ENCODE results near the gene KNDC1.

Gene KNDC1

DNA sequence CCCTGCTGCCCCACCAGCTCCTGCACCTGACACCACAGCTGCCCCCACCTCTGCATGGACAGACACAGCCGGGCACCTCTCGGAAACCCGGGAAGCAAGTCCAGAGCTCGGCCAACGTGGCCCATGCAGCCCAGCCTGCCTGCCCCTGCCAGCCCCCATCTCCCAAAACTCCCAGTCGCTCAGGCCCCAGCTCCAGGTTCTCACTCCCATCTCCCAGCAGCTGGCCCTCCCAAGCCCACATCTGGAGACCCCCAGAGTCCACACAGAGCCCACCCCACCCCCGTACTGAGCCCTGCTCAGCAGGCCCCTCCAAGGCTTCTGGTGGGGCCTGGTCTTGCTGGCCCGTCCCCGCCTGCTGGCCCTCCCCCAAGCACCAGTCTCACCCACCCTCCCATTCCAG is 37.8 kb downstream of the KNDC1 start:
- DNase-seq: no peak

DNA sequence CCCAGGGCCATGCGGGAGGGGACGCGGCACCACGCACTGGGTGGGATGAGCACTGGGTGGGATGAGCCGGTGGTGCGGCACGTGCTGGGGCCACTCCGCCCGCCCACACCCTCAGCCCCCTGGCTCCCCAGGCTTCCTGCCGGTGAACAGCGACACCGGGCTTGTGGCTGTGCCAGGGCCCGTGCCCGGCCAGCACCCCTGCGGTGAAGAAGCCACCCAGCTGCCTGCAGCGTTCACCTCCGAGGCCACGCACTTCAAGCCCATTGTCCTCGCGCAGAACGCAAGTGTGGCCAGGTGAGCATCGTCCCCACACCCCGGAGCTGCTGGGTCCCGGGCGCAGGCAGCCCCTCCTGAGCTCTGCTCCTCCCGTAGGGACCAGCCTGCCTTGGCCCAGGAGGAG is 38.2 kb downstream of the KNDC1 start:
- DNase-seq: no peak

DNA sequence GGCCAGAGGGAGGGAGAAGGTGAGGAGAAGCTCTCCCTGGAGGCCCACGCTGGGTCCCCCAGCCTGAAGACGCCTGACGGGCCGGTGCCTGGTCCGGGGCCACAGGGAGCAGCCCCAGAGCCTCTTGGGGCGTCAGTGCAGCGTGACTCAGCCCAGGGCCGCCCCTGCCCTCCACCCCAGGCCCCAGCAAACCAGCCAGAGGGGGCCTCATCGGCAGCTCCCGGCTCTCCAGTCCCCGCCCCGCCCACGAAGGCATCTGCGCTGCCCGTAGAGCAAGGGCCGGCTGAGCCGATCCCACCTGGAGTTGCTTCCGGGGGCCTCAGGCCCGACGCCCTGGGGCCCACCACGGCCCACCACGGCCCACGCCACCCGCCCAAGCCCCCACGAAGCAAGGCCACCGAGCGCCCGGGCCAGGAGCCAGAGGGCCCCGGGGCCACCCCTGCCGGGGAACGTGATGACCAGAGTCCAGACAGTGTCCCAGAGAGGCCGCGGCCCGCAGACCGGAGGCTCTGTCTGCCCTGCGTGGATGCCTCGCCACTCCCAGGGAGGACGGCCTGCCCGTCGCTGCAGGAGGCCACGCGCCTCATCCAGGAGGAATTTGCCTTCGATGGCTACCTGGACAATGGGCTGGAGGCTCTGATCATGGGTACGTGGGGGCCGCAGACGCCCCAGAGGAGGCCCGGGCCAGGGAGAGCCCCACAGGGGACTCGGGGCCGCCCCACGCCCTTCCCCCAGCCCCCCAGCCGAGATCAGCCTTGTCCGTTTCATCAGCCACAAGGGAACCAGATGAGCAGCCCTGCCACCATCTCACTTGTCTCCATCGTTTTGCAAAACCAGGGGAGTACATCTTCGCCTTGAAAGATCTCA is 38.8 kb downstream of the KNDC1 start:
- DNase-seq: no peak

DNA sequence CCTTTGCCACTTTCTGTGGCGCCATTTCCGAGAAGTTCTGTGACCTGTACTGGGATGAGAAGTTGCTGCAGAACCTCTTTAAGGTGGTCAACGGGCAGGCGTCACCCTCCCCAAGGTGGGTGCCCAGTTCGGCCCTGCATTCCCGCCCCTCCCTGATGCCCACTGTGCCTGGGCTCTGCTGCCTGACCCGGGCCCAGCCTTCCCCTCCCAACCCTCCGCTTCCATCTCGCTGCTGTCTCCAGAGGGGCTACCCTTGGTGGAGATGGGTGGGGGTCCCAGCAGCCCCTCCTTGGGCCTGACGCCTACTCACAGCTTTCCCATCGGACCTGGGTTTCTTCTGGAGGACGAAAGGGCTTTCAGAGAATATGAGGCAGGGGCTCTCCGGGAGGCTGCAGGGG is 39.5 kb downstream of the KNDC1 start:
- DNase-seq: no peak

DNA sequence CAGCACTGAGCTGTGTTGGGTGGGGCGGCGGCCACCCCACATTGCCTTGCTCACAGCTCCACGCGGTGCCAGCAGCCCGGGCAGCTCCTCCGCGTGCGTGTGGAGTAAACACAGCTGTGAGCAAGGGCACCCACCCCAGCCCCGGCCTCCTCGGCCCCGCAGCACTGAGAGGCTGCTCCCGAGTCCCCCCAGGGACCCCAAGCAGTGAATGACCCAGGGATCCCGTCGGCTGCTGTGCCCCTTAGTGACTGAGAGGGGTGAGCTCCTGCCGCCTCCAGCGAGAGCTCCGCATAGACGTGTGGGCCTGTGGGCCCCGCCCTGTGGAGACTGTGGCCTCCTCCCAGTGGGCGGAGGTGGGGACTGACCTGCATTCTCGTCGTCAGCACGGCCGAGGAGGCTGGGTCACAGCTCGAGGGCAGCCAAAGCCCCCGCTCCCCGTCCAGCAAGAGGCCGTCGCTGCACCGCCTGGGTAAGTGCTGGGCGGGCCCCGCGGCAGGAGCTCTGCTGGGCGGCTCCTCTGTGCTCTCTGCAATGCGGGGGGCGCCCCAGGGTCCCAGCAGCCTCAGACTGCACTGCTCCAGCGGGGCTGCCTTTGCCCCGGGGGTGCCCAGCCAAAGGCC is 40.1 kb downstream of the KNDC1 start:
- no peak for DNase-seq

DNA sequence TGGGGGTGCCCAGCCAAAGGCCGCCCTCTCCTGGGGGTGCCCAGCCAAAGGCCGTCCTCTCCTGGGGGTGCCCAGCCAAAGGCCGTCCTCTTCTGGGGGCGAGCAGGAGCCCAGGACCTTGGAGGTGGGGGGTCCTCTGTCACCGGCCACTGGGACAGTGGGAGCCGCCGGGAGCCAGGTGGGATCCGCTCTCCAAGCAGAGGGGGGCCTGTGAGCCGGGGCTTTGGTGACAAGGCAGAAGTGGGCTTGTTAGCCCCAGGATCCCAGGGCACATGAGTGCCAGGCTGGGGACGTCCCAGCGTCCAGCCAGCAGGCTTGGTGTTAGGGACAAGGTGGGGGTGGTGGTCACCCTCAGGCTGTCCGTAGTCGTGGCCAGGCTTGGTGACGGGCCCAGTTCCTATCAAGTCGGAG is 40.6 kb downstream of the KNDC1 start:
- no peak for DNase-seq

DNA sequence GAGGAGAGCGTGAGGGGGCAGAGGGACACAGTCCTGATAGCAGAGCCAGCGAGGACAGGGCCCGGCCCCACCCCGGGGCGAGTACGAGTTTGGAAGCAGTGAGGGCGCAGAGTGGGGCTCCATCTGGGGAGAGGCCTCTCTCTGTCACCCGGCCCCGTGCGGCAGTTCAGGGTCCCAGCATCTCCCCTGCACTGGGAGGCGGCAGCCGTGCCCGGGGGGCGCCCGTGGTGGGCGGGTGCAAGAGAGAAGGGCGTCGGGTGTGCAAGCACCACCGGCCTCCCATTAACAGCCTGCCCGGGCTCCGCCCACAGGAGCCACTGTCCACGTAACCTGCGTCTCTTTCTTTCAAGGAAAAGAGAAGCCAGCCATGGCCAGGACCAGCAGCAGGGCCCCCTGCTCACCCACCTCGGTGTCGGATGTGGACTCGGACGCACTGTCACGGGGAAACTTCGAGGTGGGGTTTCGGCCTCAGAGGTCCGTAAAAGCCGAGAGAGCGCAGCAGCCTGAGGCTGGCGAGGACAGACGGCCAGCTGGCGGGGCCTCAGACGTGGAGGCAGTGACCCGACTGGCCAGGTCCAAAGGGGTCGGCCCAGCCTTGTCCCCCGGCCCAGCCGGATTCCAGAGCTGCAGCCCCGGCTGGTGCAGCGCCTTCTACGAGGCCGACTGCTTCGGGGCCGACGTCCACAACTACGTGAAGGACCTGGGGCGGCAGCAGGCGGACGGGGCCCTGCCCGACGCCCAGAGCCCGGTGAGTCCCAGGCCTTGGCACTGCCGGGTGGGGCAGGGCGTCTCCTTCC is 41.3 kb downstream of the KNDC1 start:
- no peak for DNase-seq

DNA sequence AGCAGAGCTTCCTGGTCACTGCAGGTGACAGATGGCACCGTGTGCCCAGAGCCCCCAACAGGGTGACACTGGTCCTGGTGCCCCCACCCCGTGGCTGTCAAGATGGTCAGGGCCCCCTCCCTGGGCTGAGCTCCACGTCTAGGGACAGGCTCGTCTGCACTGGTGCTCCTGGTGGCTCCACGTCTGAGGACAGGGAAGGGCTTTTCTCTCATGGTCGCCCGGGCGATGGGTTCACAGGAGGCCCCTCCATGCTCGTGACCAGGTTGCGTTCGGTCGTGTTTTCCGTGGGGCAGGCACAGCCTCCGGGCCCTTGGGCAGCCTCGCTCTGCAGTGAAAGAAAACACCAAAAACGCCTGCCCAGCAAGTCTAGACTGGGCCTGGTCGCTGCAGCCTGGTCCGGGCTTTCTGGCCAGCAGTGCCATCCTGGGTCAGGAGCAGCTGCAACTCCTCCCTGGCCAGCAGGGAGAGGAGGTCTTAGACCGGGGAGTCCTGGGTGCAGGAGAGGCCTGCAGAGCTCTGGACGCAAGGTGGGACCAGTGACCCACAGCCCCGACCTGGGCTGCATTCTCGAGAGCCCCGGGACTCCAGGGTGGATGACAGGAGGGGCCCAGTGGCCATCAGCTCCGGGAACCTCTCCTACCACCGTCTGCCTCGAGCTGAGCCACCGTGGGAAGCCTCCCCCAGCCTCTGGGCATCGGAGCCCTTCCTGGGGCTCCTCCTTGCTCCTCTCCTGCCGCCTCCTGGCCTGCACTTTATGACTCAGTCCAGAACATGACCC is 42.1 kb downstream of the KNDC1 start:
- DNase-seq: no peak

DNA sequence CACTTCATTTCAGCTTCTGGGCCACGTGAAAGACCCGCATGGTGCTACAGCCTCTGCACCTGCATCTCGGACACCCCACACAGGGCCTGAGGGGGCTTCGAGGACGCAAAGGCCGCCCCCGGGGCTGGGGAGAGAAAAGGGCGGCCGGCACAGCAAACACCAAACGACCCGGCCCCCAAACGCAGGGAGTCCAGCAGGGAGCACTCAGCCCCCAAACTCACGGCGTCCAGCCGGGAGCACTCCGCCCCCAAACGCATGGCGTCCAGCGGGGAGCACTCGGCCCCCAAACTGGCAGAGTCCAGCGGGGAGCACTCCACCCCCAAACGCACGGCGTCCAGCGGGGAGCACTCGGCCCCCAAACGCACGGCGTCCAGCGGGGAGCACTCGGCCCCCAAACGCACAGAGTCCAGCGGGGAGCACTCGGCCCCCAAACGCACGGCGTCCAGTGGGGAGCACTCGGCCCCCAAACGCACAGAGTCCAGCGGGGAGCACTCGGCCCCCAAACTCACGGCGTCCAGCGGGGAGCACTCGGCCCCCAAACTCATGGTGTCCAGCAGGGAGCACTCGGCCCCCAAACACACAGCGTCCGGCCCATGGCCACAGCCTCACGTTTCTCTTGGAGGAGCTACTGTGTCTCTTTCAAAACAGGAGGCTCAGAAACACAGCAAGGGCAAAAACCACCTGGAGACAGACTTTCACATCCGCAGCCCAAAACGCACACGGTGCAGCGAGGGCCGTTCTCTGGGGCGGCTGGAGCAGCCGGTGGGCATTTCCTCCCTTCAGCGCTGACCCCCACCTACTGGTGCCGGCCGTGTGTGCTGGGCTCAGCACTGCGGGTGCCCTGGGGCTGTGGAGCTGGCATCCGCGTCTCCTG is 43.0 kb downstream of the KNDC1 start:
- DNase-seq: no peak

DNA sequence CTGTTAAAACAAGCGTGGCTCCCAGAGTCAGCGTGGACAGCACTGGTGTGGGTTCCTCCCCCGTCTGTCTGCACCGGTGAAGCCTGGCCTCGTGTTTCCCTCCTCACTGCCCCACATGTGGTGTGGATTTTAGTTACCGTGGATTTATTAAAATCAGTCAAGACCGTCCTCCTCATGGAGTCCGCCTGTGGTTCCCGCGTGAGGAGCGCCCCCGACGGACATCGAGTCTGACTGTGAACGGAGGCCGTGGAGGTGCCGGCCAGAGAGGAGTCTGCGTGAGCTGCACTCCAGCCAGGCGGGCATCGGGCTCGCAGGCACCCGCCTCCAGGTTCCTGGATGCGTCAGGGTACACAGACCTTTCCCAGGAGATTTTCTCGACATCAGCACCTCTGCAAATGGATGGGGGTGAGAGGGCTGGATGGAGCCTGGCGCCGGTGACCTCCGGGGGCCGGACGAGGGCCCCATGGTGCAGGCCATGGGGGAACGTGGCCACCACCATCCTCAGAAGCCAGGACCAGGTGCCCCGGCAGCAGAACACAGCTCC is 43.7 kb downstream of the KNDC1 start:
- no peak for DNase-seq

DNA sequence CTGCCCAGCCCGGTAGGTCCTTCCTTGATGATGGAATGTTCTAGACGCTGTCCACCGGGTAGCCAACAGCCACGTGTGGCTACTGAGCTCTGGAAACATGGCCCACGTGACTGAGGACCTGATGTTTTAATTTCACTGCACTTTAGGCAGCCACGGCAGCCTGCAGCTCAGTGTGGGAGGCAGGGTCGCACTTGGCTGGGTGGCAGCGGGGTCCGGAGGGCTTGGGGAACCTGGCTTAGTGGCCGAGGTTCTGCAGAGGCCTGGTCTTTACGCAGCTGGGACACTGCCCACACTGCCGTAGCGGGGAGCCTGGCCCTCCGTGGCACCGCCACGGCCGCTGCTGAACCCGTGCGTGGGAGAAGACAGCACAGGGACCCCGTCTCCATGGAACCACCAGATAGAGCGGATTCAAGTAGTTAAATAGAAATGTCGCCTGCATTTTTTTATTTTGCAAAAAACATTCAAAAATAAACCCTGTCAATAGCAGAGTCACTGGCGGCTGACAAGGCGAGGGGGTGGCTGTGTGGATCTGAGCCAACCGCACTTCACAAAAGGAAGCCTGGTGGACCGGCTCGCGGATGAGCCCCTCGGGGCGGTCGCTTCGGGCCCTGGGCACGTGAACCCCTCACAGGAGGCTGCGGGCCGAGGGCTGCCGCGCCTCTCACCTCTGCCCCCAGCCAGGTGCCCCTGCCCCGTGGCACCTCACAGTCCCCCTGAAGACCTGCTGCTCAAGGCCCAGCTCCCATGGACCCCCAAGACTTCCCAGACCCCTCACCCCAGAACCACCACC is 44.4 kb downstream of the KNDC1 start:
- DNase-seq: no peak

DNA sequence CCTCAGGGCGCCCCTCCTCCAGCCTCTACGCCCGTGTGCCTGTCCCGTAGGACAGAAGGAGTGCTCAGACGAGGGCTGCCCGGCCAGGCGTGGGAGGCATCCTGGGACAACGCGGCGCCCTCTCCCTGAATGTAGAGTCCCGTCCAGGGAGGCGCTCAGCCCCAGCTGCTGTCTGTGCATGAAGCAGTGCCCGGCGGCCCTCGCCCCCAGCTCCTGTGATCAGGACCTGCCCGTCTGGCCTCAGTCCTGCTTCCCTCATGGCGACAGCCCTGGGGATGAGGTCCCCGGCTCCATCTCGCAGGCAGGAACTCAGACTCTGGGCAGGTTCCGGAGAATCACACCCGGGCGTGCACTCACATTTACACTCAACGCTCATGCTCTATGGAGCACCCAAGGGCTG is 45.1 kb downstream of the KNDC1 start:
- DNase-seq: no peak

DNA sequence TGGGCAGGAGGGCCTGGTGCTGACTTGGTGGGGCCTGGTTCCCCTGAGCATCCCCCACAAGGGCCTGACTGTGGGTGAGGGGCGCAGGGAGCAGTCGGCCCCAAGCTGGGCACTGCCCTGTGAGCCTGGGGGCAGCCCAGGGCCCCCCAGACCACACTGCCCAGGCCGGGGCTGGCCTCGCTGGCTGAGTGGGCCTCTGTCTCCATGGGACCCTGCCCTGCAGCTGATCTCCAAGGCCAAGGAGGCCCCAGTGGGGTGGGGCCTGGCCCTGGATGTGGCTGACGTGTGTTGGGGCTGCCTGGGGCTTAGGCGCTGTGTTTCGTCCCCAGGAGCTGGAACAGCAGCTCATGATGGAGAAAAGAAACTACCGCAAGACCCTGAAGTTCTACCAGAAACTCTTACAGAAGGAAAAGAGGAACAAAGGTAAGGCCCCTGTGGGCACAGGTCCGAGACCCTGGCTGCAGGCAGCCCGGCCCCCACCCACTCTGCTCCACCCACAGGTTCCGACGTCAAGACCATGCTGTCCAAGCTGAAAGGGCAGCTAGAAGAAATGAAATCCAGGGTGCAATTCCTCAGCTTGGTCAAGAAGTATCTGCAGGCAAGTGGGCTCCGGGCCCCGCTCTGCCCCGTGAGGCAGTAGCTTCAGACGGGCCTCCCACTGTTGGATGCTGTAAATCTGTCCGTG is 46.5 kb downstream of the KNDC1 start:
- no peak for DNase-seq

DNA sequence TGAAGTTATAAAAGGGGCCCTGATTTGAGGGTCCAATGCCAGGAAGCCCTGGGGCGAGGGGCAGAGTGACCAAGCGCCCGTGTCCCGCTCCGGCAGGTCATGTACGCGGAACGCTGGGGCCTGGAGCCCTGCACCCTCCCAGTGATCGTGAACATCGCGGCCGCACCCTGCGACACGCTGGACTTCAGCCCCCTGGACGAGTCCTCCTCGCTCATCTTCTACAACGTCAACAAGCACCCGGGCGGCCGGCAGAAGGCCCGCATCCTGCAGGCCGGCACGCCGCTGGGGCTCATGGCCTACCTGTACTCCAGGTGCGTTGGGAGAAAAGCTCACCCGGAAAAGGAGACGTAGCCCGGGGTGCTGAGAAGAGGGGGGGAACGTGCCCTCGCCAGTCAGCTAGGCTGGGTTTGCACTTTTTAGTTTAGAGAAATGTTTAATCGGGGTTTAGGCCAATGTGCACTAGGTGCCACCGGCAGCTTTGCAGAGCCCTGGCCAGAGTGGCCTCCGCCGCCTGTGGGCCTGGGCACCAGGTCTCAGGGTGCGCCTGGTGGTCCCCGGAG is 47.1 kb downstream of the KNDC1 start:
- DNase-seq: no peak

DNA sequence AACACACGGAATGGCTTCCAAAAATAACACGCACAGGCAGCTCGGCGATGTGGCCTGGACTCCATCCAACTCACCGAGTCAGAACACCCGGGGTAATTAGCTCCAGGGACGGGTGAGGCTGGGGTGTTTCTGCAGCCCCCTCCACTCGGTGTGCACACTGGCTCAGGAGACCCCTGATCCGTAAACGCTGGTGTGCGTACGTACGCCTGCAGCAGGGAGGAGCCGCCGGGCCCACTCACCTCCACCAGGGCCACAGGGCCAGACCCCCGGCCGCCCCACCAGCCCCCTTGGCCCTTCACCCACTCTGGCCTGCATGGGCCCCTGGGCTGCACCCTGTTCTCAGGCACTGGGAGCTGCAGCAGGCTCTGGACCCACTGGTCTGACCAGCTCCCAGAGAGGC is 47.6 kb downstream of the KNDC1 start:
- no peak for DNase-seq

DNA sequence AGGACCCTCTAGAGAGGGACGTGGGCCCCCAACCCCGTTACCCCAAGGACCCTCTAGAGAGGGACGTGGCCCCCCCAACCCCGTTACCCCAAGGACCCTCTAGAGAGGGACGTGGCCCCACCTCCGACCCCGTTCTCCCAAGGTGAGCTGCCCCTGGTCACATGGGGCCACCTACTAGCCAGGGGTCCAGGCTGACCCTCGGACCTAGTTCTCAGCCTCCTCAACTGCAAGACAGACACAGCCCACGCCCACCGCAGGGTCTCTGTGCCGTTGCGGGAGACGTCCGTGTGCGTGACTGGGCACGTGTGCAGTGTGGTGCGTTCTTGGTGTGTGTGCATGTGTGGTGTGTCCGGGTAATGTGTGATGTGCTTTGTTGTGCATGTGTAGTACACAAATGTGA is 48.4 kb downstream of the KNDC1 start:
- no peak for DNase-seq

DNA sequence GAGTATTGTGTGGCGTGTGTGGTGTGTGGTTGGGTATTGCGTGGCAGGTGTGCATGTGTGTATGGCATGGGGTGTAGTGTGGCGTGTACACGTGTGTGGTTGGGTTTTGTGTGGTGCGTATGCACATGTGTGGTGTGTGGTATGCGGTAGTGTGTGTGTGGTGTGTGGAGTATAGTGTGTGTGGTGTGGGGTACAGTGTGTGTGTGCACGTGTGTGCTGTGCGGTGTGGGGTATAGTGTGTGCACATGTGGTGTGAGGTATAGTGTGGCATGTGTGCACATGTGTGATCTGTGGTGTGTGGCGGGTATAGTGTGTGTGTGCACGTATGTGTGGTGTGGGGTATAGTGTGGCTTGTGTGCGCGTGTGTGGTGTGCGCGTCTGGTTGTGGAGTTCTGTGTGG is 49.1 kb downstream of the KNDC1 start:
- DNase-seq: no peak

DNA sequence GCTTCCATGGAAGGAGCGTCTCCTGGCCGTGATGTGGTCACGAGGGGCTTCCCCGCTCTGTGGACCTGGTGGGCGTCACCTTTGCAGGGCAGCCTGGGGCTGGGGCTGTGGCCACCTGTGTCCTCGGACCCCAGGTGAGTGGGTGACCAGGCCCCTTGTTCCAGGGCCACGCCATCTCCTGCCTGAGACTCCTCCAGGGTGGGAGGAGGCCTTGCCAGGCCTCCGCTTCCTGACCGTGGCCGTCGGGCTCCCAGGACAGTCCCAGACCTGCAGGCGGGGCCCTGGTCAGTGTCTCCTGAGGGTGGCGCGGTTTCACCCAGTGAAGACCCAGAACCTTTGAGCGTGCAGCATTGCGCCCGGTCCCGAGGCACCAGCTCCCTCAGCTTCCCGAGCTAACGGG is 49.6 kb downstream of the KNDC1 start:
- DNase-seq: no peak

DNA sequence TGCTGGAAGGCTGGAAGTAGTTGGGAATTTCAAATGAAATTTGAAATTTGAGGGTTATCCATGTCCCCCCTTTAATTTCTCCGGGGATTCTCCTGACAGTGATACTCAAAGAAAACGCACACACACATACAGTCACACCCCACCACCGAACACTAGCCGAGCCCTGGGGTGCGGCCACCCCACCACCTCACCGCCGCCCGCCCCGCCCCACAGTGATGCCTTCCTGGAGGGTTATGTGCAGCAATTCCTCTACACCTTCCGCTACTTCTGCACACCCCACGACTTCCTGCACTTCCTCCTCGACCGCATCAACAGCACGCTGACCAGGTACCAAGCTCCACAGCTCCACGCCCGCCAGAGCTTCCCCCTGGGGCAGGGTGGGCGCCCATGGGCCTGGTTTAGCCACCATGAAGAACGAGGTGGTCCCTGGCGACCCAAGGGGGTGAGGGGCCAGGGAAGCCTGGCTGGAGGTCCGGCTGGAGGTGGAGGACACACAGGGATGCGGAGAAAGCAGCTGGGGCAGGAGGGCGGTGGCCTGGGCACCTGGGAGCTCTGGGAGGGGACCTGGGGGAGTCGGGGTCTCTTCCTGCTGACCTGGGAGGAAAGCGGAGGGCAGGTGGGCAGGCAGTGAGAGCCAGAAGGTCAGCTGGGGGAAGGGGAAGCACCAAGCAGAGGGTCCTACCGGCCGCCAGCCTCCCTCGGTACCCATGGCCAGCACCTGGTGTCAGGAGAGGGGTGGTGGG is 50.5 kb downstream of the KNDC1 start:
- DNase-seq: no peak

Data from CD4-positive, alpha-beta T cell treated with Interleukin-17A for 1 hour (primary cell).